Tongue (tissue), 2 donors: ENCODE data around the gene CTBP1. TPM values are rescaled to one million over a fixed set of nuclear protein-coding genes. Genes with fewer than 3 reads are reported as not detected.
A peak's percentile ranks its signal among the peaks of the same experiment; 100 is the strongest.

Experiments used
- DNase-seq: peaks from one replicate; pipeline ENCODE4 v3.0.0-alpha.2; 2015
- total RNA-seq: library from RNA; depleted of rRNA; stranded (reverse); fragments of >200 nt; gene quantifications from one replicate; pipeline ENCODE4 v1.2.3, GENCODE V29; 2014

The CTBP1 gene
- total RNA-seq, 1 donor from 2014 or later, result 193 TPM

DNA sequence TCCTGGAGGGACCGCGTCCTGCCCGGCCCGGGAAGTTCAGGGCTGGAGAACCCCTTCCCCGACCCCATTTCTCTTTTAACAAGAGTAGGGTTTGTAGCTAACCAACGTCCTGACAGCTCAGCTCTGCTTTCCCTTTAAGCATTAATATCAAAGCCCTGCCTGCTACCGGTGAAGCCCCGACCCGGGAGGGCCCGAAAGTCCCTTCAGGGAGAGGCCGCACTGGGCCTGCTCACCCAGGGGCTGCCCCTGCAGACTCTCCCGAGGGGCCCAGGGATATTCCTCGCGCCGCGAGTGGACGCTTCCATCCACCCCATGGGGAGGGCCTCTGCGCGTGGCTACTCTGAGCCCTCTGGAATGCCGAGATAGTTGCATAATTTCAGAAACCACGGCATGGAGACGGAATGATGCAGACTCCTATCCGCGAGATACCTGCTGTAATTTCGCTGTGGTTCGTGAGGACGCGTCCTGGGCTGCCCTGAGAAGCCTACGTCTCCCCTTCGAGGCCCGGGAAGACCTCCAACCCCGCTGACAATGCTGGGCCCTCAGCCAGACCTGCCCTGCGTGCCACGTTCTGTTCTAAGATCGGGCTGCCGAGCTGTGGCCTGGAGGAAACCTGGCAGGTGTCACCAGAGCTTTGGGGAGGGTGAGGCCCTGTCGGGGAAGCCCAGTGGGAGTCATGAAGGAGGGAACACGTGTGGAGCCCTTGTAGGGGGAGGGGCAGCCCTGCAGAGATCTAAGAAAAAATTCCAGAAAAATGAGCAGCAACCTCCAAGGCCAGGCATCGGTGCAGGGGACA lies 999 bp upstream of the CTBP1 start:
- DNase-seq, result peak; percentile 44

DNA sequence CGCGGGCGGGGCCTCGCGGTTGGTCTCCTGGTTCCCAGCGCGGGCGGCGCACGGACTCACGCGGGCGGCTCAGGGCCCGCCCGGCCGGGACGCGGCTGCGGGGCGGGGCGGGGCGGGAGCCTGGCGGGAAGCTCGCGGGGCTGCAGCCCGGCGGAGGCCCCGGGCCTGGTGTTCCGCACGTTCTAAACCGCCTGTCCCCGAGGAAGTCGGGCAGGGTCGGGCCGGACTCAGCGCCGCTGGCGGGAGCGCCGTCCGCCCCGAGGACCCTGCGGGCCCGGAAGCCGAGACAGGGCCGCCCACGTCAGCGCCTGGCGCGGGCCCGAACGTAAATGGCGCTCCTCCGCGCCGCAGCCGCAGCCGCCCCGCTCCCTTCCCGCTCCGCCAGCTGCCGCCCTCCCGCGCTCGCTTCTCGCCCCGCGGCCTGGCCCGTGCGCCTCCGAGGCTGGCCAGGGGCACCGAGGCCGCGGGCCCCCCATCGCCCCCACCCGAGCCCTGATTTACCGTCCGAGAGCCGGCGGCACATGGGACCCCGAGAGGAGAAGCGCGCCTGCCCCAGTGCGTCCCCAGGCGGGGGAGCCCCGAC lies 309 bp upstream of the CTBP1 start:
- DNase-seq, result peak; percentile 95

DNA sequence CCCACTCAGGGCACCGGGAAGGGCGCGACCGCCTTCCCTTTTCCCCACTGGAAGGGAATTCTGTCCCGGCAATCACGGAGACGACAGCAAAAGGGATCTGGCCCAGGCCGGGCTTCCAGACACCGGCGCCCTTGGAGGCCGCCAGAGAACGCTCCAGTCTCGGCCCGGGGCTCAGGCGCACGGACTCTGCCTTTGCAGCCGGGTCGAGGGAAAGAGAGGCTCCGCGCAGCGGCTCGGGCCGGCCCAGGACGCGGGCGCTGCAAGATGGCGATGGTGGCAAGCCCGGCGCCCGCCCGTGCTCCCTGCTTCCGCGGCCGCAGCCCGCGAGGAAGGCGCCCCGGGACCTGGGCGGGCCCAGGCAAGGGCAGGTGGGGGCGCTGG lies 1.1 kb downstream of the CTBP1 start:
- no peak for DNase-seq

DNA sequence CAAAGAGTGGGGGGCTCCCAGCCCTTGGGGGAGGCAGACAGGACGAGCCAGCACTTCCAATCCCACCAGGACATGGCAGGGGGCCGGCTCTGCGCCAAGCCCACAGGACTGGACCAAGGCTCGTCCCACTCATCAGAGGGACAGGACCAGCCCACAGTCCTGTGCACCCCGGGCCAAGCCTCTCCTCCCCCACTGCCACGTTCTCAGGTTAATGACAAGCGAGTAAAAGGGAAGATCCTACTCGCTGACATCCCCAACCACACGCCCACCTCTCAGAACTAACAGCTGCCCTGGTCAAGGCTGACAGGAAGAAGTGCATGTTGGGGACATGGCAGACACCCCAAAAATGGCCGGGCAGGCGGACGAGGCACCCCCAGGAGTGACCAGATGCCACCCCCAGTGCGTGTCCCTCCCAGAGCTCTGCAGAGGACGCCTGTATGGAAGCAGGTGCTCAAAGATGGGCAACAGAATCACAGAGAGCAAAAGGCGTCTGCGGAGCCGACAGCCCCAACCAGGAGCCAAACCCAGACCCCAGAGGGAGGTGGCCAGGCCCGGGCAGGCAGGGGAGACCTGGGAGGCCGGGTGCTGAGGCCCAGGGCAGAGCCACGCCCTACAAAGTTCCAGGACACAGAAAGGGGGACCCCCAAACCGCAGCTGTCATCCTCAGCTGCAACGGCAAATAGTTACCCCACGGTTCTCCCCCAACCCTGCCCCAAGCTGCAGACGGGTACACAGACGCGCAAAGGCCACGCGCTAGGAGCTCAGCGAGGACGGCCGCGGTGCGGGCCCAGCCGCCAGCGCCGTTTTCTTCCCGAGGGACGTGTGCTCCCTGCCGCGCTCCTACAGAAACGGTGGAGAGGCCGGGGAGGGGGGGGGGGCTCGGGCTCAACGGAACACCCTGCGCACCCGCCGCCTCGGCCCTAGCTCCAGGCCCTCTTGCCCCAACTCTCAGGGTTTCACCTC lies 1.7 kb downstream of the CTBP1 start:
- DNase-seq, result peak; percentile 14

DNA sequence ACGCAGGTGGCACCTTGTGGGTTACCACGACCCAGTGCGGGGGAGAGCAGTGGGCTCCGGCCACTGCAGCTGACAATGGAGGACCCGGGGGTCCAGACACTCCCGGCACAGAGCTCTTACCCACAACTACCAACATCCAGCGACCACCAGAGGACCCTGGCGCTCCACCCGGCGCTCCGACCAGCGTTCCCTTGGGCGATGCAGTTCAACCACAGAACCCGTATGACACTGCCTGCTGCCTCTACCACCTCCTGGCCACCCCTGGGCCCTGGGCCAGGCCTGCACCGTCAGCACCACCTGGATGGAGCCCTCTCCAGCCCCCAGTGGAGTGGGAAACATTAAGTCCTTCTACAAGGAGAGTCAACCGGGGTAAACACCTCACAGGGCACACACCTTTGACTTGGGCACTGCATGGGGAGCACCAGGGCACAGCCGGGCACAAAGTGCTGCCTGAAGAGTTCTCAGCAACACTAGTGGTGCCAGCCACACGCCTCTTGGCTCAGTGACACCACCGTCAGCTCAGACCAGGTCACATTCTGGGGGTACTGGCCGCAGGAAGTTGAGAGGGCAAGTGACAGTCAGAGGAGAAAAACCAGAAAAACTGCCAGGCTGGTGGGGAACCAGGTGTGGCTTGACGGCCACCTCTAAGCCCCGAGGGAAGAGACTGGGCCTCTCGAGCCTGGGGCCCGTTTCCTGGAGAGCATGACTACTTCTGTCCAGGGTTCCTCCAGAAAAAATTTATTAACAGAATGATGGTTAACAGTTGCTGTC lies 2.6 kb downstream of the CTBP1 start:
- no peak for DNase-seq

DNA sequence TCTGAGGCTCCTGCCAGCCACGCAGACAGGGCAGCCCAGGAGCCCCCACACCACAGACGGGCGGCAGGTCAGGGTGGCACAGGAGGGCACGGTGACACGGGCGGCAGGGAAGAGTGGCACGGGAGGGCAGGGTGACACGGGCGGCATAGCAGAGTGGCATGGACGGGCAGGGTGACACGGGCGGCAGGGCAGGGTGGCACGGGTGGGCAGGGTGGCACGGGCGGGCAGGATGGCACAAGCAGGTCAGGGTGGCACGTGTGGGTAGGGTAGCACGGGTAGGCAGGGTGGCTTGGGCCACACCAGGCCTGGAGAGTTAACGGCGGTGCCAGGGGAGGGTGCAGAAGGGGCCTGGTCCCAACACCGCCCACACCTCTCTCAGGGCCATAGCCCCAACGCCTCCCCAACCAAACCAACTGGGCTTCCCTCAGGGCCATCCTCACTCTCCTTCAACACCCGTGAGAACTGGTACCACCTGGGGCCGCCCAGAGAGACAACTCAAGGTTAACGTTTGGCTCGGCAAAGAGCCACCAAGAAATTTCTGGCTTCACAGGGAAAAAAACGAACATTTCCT lies 3.4 kb downstream of the CTBP1 start:
- no peak for DNase-seq

DNA sequence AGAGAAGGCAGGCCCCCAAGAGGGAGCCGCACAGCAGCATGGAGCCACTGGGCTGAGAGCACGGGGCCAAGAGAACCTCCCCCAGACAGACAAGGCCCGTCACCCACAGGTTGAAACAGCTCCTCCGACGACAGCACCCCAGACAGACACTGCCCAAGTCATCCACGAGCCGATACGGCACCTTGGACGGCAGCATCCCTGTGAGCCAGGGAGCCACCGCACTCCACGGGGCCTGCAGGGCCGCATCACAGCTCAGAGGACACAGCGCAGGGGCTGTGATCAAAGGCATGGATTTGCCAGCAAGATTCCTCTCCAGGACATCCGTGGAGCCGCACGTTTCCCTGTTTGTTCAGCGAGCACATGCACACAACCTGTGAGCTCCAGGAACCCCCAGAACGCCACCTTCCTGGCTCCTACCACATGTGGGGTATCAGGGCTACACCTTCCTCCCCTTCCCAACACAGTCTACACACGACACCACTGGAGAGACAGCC lies 3.9 kb downstream of the CTBP1 start:
- no peak for DNase-seq

DNA sequence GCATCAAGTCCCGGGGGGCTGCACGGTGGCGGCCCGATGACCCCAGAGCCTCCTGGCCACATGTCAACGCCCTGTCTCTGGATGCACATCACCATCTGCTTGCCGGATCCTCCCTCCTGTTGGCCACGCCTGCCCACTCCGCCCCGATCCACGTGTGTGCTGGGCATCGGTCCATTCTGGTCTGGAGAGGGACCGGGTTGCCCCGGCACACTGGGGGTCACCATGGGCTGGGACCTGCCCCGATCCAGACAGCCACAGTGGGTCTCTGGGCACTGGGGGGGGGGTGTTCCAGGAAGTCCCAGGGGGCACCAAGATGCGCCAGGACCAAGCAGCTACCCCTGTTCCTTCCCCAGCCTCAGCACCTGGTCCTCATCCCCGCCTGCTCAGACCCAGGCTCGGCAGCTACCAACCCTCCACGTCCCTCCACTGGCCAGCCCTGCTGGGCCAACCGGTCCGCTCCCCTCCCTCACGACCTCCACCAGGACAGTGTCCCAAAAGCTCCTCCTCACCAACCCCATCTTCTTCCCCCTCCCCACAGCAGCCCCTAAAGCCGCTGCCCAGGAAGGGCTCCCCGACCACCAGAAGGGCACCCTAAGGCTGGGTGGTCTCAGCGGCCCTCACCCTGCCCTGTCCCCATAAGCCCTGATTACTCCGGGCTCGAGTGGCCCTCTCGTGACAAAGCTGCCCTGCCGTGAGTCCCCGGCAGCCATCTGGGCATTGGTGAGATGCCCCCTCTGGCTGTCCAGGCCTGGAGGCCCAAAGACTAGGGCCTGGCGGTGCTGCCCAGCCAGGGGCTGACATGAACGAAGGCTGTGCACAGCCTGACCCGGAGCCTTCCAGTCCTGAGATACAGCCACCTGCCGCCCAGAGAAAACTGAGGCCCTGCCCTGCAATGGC lies 4.6 kb downstream of the CTBP1 start:
- DNase-seq, result no peak

DNA sequence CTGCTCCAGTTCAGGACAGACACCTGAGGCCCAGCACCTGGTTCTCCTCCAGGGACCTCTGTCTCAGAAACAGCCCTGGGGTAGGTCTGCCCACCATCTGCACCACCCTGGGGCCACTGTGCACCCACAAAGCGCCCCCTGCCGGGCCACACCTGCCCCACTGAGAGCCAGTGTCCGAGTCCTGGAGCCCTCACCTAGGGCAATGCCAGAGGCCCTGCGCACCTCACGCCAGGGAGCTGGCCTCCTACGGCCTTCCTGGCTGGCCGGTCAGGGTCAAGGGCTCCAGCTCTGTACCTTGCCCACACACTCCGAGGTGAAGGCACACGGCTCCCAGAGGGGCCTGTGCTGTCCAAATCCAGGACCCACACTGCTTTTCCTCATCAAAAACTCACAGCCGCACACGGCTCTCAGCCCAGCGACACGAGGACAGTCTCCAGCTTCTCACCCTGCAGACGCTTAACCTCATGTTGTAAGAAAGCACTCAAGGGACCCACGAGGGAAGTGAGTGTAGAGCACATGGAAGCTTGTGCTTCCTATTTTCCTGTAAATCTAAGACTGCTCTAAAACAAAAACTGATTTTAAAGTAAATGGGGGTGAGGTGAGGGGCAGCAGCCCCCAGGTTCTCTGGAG lies 5.4 kb downstream of the CTBP1 start:
- no peak for DNase-seq

DNA sequence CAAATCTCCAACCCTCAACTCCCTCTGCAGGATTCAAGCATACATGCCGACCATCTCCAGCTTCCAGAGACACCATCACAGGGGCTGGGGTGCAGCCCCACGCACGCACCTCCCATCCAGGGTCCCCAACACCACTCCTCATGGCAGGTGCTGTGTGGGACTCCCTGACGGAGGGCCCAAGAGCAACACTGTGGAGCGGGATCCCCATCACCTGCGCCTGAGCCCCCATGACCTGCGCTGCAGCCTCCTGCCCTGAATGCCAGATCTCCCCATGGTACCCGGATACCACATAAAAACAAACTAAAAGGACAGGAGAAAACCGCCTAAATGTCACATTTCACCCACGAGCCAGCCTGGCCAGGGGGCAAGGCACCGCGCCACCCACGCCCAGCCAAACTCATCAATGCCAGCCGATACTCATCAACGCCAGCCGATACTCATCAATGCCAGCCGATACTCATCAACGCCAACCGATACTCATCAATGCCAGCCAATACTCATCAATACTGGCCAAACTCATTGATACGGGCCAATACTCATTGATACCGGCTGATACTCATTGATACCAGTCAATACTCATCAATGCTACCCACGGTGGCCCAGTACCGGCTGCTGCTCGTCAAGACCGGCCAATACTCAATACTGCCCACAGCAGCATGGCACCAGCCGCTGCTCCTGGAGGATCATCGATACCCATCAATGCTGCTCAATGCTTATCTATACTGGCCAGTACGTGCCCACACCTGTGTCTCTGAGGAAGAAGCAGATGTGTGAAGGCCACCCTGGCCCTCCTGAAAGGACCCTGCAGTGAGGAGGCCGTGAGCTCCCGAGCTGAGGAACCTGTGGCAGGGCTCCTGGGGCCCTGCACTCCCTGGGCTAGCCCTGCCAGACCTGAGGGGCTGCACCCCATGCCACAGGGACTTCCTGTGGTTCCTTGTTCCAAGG lies 6.2 kb downstream of the CTBP1 start:
- no peak for DNase-seq

DNA sequence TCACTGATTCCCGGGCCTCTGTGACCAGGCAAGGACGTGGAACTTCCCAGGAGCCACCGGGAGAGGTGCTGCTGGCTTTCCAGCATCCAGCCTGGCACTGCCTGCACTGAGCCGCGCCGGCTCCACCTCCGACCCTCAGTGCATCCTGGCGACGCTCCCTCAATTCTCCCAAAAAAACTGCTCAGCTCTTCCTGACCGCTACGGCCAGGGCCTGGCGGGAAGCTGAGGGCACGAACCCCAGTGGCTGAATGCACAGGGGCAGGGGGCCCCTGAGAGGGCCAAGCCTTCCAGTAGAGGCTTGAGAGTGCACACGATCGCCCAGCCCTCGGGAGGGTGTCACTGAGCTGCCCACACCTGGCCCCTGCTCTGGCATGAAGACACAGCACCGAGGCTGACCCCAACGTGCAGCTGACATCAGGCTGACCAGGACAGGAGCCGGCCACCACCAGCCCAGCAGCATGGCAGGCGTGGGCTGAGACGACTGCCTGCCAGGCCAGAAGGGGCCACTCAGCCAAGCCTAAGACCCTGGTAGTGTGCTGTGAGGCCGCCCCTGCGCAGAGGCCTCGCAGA lies 6.9 kb downstream of the CTBP1 start:
- no peak for DNase-seq

DNA sequence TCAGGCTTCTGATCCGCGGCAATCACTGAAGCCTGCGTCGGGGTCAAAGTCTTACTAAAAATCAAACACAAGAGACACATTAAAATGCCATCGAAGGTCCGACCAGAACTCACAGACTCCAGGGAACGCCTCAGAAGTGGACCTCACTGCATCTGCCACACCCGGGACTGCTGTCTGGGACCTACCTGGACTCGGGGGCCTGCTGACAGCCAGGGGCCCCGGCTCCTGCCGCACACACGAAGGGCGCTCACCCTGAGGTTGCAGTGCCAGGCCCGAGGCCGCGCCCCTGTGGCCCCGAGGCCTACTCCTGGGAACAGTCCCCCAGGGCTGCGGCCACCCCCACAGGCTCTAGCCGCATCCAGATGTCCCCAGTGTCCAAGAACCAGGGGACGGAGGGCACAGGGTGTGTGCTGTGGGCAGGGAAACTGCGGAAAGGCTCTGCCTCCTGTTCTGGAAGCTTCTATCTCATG lies 7.4 kb downstream of the CTBP1 start:
- DNase-seq, result no peak

DNA sequence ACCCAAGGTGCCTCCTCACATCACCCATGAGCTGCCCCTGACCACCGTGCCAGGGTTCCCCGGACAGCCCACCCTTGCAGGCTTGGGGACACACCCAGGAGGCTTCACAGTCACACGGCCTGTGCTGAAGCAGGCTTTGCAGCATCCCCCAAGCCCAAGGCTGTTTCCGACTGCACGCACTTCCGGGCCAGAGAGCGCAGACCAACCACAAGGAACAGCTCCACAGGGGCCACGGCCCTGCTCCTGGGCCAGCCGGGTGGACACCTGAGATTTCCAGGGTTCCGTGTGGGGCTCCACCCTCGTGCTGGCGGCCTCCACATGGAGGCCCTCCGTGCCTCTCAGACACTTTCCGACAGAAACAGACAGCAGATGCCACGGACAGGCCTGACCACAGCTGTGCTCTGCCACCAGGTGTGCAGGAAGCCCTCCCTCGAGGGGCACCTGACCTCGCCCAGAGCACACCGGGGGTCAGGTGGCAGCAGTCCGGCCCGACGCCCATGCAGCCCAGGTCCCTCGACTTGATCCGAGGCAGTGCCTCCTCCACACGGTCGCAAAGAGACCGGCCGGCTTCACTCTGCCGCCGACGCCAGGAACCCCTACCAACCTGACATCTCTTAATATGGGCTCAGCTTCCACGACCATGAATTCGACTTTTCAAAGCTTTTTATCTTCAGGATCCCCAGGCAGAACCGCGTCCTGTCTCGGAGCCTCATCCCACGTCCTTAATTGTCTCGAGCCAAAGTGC lies 8.0 kb downstream of the CTBP1 start:
- DNase-seq, result no peak

DNA sequence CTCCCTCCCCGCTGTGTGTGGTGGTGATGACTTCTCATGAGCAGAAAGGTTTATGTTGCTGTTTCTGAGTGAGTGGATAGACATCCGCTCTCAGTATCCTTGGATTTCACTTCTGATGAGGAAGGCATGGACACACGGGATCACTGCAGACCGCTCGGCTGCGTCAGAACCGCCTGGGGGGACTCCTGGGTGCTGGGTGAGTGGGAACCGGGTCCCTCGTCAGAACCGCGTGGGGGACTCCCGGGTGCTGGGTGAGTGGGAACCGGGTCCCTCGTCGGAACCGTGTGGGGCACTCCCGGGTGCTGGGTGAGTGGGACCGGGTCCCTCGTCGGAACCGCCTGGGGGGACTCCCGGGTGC lies 9.0 kb downstream of the CTBP1 start:
- DNase-seq, result no peak

DNA sequence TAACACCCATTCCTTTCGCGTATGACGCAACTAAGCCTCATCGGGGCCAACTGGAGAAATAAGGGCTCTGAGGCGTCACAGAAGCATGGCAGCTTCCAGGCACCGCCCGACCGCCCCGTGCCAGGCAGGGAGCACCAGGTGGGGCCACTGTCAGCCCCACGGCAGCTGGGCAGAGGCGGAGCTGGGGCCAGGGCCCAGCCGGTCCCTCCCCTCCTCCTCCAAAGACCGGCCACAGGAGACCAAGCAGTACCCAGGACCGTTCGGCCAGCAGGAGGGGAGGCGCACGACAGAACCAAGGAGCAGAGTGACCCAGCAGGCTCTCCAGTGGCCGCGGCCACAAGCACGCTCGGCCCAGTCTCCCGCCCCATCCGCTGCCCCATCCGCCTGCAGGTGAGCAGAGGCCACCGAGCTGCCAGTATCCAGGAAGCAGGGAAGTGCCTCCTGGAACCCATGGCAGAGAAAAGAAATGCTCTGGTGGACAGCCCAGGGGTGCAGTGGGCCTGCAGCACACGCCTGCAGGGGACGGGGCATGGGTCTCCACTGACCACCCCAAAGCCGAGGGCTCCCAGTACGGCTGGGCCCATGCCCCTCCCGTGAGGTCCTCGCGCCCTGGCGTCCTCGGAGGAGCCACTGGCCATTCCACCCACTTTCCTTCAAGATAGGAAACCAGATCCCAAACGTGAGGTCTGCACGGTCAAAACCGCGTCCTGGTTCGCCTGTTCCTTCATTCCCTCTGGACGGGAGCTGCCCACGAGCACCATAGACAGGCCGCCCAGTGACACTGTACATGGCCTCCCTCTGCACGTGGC lies 9.6 kb downstream of the CTBP1 start:
- DNase-seq, result no peak

DNA sequence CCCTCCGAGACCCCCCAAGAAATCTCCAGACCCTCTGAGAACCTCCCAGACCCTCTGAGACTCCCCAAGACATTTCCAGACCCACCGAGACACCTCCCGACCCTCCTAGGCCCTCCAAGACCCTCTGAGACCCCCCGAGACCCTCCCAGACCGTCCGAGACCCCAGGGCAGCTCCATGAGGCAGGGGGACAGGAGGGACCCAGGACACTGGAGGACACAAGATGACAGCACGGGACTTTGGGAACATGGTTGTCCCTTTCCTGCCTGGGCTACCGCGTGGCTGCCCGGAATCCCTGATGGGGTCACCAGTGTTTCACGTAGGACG lies 10.3 kb downstream of the CTBP1 start:
- no peak for DNase-seq
